OCI-LY1 (cell line): Measurements from ENCODE around the gene ARHGAP33.

Experiments used
- EZH2 ChIP-seq: fragments of 200-600 bp; sonication (generic), shearing (Covaris generic); IDR thresholded peaks from 2 replicates; pipeline ENCODE4 v1.8.0; 2017; ENCODE audit warnings: borderline replicate concordance, mixed run types, mild to moderate bottlenecking, antibody characterized with exemption, low read length, moderate library complexity, mixed read lengths
- TF ChIP-seq, protein P1 (sequence below): fragments of 200-600 bp; sonication (generic), shearing (Covaris generic); IDR thresholded peaks from 2 replicates; pipeline ENCODE4 v1.5.1; 2017; ENCODE audit warnings: mild to moderate bottlenecking, antibody characterized with exemption, low read length, moderate library complexity, mixed read lengths

- TF ChIP-seq, protein P1, sequence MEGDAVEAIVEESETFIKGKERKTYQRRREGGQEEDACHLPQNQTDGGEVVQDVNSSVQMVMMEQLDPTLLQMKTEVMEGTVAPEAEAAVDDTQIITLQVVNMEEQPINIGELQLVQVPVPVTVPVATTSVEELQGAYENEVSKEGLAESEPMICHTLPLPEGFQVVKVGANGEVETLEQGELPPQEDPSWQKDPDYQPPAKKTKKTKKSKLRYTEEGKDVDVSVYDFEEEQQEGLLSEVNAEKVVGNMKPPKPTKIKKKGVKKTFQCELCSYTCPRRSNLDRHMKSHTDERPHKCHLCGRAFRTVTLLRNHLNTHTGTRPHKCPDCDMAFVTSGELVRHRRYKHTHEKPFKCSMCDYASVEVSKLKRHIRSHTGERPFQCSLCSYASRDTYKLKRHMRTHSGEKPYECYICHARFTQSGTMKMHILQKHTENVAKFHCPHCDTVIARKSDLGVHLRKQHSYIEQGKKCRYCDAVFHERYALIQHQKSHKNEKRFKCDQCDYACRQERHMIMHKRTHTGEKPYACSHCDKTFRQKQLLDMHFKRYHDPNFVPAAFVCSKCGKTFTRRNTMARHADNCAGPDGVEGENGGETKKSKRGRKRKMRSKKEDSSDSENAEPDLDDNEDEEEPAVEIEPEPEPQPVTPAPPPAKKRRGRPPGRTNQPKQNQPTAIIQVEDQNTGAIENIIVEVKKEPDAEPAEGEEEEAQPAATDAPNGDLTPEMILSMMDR: no peak
- TF ChIP-seq EZH2: no peak
These were observed 40.9 kb downstream of the ARHGAP33 start for GRCh38 chr19:35816262-35816661.
